GM19023 (cell line): ENCODE data around the gene NFATC2.

Source experiments
- ATAC-seq: cut with Tn5 transposase; IDR thresholded peaks from one replicate; pipeline ENCODE4 v1.9.1; 2021; ENCODE audit warnings: mild to moderate bottlenecking, moderate library complexity; ENCODE audit not compliant: unreplicated experiment

The NFATC2 gene

DNA sequence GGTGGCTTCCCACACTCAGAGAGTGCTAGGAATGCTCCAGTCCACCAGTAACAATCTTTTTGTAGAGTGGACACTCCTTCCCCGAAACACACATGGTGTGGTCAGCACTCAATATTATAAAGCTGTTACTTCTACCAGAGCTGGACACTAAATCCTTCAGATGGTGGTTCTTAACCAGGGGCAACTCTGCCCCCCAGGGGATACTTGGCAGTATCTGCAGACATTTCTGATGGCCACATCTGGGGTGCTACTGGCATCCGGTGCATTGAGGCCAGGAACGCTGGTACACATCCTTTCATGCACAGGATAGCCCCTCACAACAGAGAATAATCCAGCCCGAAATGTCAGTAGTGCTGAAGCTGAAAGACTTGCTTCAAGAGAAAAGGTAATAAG is 124.4 kb downstream of the NFATC2 start:
- ATAC-seq = no peak

DNA sequence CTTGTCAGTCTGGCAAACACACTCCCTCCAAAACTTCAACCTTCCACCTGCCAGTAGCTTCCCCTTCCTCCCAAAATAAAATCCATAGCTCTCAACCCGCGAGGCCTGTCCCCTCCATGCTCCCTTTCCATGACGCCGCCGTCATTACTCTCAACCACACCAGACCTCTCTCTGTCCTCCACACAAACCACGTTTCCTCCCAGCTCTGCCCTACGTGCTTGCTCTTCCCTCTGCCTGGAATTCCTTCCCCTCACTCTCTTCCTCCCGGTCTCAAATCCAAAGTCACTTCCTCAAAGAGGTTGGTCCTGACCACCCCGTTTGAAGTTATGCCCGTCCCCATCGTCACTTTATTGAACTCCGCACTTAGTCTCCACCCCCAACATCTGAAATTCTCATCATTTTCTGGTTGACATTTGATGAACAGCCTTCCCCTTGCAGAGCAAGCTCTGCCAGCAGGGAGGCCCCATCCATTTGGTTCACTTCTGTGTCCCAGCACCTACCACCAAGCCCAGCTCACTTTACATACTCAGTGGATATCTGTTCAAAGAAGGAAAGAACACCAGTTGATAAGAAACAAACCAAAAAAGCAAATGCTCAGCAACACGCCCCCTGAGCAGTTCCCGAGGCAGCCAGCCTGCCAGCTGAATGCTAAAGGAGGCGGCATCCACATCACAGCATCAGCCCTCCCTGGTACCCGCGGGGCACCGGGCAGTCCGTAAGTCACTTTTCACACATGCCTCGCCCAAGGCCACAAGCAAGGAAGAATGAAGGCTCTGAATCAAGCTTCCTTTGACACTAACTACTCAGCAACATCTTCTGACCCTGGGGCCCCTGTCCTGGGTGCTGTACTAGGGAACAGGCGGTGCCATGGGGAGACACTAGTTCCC is 125.0 kb downstream of the NFATC2 start:
- ATAC-seq = no peak

DNA sequence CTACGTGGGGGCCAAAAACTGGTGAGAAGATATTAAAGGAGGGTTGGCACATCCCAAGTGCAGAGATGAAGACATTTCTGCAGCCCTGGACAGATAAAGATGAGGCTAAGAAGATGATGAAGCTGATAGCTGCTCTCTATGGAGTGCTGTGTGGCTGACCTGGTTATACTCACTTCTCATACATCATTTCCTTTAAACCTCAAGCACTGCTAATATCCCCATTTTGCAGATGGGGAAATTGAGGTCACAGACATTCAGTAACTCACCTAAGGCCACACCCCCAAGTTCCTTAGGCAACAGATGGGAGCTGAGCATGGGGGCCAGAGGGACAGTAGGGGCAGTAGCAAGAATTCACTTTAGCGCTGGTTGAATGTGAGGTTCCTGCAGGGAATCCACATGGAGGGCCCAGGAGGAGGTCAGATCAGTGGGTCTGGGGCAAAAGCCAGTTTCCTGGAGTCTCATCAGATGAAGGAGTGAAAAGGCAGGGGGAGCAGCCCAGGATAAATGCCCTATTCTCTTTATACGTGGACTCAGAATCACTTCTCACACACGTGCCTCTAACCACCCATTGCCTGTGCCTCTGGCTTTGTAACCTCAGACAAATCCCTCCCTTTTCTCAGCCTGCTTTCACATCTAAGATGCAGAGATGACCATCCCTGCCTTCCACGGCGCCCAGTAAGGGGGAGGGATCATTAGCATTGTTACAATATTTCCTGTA is 125.8 kb downstream of the NFATC2 start:
- no peak for ATAC-seq

DNA sequence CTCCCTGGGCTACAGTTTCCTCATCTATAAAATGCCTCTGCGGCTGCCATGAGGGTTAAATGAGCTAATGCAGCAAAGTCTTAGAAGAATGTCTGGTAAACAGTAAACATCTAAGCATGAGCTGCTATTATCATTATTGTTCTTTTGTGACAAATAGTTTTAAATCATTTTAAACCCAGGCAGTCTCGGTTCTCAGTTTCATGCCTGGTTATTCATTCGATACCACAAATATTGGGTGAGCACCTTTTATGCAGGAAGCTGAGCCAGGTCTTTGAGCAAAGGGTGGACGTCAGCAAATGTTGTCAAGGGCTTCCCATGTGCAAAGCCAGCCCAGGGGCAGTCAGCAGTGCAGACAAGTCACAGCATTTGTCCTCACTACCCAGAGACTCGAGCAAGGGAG is 128.7 kb downstream of the NFATC2 start:
- ATAC-seq = no peak

DNA sequence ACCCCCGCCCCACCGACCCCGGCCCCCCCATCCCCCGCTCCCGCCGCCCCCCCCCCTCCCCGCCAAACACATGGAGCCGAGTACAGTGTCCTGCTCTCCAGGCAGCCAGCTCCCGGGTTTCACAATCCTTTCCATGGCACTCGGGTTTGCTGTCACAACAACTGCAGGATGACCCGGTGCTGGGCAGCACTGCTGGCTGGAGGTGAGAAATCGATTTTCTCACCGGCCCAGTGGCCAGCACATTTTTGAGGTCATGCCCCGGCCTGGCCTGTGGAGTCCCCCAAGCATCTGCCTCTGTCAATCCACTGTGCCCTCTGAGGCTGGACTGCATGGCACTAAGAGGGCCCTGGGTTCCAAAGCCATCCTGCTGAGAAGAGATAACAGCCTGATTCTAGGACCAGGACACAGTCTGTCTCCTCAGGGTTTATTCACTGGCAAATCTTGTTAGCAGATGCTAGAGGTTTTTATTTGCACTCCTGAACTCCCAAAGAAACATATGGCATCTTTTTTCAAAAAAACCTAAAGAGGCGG is 129.5 kb downstream of the NFATC2 start:
- ATAC-seq = no peak

DNA sequence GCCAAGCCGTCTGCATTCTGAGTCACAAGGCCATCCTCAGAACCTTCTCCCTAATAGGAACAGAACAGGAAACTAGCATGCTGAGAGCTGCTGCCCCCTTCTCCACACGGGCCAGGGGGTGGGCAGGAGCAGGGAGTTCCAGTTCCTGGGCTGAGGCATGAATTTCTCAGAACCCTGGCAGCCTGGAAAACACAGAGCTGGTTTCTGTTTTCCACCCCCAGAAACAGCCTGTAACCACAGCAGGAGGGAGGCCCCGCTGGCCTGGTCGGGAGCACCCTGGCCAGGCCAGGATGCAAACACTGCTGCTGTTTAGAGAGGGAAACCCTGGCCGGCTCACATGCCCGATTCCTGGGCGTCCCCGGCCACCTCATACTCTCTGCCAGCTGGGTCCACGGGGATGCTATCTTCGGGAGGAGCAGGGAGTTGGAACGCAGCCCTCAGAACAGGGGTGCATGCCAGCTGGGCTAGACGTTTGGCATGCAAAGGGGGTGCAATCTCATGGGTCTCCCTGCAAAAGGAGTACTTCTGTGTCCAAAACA is 130.1 kb downstream of the NFATC2 start:
- ATAC-seq = no peak

DNA sequence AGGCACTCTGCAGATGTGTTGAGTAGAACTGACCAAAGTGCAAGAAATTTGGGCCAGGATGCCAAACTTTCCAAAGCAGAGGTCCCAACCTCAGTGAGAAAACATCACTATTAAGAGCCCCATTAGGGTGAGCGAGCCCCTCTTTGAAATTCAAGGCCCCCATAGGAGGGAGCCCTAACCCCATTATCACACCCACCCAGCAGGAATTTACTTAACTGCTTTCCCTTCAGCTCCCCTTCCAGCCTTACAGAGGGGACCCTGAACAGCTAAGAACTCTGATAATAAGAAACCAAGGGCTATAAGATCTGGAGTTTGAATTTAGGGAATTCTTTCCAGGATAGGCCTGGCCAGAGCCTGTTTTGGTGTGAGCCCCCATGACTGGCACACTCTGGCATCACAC is 130.6 kb downstream of the NFATC2 start:
- ATAC-seq = no peak

DNA sequence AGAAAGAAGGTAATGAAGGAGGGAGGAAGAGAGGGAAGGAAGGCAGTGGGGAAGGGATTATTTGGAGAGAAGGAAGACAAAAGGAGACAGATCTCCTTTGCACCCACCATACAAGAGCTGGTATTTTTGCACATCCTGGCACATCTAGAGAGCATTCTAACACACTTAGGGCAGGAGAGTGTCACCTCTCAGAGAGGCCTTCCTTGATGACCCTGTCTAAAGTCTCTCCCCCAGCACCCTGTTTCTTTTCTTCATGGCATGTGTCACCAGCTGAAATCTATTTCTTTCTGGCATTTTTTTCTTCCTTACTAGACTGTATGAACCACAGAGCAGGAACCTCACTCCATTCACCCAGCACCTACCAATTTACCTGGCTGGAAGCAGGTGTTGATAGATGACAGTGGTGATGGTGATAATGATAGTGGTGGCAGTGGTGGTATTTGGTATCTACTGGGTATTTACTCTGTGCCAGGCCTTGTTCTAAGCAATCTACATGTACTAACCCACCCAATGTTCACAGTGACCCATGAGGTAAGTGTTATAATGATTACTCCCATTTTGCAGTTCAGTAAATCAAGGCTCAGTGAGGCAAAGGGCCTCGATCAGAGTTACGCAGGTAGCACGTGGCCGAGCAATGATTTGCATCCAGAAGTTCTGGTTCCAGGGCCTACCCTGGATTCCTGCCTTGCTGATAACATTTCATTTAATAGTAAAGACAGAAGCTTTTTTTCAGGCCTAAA is 131.8 kb downstream of the NFATC2 start:
- ATAC-seq = no peak

DNA sequence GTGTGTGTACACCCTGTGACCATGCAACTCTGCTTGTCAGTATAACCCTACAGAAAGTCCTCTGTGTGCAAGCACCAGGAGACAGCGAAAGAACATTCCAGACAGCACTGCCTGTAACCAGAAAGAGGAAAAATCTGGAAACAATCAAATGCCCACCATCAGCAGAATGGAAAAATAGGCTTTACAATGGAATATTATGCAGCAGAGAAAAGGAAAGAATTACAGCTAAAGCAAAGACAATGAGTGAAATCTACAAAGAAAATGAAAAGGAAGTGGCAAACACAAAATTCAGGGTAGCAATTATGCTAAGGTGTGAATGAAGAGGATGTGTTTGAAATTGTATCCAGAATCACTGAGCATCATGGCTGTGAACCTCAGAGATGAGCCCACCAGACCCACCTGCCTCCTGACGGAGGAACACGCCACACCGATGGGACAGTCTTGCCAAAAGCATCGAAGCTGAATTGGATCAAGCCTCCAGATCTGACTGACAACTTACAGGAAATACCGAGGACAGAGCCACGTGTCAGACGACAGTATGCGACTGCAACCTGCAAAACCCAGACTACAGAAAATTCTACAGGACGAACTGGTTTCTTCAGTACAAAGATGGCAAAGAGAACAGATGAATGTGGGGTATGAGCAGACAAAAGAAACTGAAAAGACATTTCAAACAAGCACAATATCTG is 133.2 kb downstream of the NFATC2 start:
- no peak for ATAC-seq

DNA sequence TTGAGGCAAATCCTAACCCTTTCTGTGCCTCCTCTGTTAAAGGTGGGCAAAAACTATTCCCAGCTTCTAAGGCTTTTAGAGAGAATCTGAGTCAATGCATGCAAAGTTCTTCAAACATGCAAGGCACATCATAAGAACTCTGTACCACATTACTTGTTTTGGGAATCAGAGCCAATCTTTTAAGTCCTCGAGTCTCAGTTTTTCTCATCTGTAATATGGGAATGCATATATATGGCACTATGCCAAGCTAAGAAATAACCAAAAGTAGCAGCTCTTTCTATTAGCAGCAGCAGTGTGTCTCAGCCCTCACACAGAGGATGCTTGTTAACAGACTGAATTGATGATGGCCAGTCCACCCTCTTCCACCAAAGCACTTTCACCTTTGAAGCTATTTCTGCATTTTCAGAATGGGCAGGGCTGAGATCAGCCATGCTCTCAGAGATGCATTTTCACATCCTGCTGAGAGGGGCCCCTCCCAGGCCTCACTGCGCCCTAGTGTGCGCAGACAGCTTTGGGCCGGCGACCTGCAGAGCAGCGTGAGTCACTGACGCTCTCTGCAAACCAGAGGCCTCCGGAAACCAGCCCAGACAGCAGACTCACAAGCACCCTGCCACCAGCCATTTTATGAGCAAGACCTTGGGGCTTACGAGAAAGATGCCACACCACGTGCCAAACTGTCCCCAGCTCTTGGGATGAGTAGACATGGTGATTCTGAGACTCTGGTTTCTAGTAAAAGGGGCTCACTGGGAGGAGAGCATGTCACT is 138.0 kb downstream of the NFATC2 start:
- ATAC-seq = peak; percentile 77

DNA sequence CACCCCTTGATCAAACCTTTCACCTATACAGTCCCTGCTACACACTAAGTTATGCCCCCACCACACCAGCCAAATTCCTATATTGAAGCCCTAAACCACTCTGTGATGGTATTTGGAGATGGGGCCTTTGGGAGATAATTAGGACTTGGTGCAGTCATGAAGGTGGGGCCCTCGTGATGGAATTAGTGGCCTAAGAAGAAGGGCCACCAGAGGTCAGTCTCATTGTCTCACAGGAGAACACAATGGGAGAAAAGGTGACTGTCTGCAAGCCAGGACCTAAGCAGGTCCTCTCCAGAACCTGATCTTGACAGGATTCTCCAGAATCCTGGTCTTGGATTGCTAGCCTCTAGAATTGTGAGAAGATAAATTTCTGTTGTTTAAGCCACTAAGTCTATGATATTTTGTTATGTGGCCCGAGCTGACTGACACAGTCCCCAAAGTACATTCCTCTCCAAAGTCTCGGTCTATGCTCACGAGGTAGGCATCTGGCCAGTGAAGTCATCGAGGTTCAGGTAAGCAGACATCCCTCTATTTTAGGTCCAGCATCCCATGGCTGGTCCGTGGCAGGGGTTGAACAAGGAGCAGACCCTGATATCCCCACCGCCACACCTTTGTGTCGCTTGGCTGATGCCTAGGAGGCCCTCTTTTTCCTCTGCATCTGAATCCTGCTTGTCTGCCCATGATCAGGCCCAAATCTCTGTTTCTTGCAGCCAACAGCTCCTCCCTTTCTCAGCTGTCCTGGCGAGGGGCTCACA is 138.9 kb downstream of the NFATC2 start:
- no peak for ATAC-seq

DNA sequence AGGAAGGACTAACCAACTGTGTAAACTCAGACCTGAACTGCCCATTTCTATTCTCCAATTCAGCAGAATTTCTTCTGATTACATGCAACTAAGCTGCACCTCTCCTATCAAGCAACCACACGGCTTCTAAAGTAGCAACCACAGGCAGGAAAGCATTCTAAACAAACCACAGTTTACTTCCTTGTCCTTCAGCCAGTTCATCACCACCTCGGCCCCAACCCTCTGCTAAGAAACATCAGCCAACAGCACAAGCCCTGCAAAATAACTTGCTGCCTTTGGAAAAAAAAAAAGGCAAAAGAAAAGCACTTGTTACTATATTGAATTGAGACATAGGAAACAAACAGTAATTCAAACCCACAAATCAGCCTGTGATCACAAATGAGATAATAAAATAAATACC is 140.3 kb downstream of the NFATC2 start:
- no peak for ATAC-seq

DNA sequence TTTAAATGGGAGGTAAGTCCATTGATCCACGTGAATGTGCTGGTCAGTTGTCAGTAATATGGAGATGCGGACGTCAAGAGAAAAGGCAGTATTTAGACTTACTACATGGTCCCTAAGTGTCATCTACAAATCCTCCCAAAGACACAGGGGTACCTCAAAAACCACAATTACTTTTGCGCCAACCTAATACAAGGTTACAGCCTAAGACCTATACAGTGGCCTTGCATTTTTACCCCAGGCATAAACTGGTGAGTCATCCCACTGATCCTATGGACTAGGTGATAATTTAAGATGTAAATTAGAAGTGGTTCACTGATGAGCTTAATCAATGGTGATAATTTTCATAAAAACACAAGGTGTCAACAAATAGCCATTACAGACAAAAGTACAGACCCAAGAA is 141.0 kb downstream of the NFATC2 start:
- no peak for ATAC-seq

DNA sequence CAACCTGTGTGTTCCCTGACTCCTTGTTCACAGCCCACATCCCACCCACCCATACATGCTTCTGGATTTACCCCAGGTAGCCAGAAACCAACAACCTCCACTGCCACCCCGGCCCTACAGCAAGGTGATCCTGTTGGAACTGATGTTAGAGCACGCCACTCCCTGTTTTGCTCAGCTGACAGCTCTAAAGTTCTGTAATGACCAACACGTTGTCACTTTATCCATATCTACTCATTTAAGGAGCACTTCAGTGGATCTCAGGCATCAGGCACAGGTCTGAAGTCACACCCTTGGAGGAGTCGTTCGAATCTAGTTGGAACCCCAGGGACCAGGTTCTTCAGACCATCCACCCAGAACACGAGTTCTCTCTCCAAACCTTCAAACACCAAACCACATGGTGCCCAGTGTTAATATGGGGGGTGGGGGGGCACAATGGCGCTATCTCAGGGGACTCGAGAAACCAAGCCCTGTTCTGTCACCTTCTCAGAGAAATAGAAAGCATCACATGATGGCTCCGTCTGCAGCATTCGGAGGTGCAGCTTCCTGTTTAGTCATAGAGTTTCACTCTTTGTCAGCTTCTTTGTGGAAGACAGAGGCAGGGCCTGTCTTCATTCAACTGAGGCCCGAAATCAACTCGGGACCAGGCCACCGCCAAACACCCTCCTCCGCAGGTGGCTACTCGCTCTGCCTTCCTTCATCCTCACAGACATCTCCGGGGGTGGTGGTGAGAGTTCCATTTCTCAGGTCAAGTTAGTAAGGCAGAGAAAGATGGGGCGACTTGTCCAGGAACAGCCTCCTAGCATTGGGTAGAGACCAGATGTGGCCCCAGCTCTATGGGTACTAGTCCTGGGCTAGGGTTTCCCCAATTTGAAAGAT is 142.2 kb downstream of the NFATC2 start:
- ATAC-seq = peak; percentile 69

DNA sequence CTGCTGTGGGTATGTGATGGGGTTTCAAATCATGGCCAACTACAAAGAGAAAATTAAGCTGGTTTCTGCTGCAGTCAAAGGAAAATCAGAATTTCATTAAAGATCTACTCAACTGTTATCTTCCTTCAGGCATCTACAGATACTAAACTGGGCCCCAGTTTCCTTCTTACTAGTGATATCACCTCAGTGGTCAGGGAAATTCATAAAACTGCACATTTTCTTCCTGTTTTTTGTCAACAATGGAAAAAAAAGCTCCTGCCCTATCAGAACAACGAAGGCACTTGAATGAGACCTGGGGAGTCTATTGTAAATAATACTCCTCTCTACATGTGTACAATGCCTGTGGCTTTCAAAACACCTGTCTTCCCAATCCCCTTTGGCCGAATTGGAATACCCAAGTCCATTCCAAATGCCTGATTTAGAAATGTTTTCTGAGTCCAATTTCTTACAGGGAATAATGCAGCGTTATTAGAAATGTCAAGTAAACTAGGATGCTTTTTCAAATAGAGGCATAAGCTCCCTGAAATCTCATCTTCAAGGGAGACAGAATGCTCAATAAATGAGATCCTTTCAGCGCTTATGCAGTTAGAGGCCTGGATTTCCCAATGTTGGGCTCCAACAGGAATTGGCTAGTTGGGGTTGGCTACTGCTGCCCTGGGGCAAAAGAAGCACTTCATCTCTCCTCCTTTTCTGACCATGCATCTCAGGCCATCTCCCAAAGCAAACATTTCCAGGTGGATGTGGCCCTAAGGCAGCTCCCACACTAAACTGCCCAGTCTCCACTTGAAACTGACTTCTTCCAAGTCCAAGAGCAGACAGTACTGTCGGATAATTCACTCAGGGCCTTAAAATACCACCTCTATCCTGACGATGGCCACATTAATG is 143.3 kb downstream of the NFATC2 start:
- no peak for ATAC-seq

DNA sequence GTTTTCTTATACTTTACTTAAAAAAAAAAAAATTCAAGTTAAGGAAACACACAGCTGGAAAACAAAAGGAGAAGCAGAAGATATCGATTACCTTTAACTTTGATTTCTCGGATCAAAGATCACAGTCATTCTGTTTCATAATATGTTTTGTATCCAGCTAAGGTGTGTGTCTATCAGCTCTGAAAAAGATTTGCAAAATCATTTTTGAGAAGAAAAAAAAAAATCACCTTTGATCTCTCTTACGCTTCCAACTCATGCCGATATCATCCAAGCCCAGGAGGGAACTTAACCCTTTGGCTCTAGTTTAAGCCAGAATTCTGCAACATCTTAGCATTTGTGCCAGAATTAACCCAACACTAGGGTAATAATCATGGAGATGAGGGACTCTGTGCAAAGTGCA is 144.0 kb downstream of the NFATC2 start:
- no peak for ATAC-seq

DNA sequence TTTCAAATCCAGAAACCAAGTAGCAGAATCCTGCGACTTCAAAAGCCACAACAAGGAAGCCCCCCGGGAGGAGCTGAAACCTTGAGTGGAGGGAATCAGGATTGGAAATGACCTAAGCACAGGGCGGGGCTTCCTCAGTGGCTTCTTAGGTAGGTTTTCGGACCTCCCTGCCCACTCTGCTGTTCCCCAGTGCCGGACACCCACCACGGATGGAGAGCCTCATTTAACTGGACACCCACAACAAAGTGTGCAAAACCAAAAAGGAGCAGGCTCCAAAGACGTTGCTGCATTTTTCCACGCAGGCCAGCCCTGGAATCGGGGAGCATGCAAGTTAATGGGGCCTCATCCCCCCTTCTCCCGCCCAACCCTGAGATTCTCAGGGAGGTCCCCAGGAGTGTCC is 144.4 kb downstream of the NFATC2 start:
- no peak for ATAC-seq
